ENCODE measurements around the gene LAYN.

GRCh38 chr11:111520560-111520959 is 20.0 kb upstream of the LAYN start:
- TF ChIP-seq CTCF (IDR thresholded peaks at IDR 0.05; ENCODE audit: low read depth, low read length) (no peak), POLR2A (IDR thresholded peaks at IDR 0.05; ENCODE audit: extremely low read depth, insufficient read length) (no peak)
